Left renal pelvis (tissue), 4 donors: Measurements from ENCODE around the gene BMPER. TPM values are rescaled to one million over a fixed set of nuclear protein-coding genes. Genes with fewer than 3 reads are reported as not detected.

Experiments used
- DNase-seq, 4 donors: peaks; one replicate each; pipeline ENCODE4 v3.0.0-alpha.2; 2013; ENCODE audit warnings: low read depth in 4 of 4, low spot score in 3 of 4
- polyA plus RNA-seq, 4 donors: library from polyadenylated mRNA; unstranded; fragments of 120-200 nt; gene quantifications; one replicate each; pipeline ENCODE4 v1.2.1, GENCODE V29; 2013; ENCODE audit not compliant: insufficient read length in 4 of 4

The BMPER gene
- polyA plus RNA-seq, 4 donors = 20.8 to 53.0 (median 25.2) TPM

GRCh38 chr7:33919449-33919848, 14.1 kb downstream of the BMPER start:
- no peak for DNase-seq

- DNase-seq = no peak
These were observed 16.0 kb downstream of the BMPER start for GRCh38 chr7:33921216-33921938.

- DNase-seq = no peak
These were observed 17.5 kb downstream of the BMPER start for GRCh38 chr7:33922820-33923219.

GRCh38 chr7:33923440-33924229, 18.3 kb downstream of the BMPER start:
- no peak for DNase-seq

- DNase-seq = no peak
These were observed 21.2 kb downstream of the BMPER start for GRCh38 chr7:33926535-33926934.

- no peak for DNase-seq
These were observed 23.6 kb downstream of the BMPER start for GRCh38 chr7:33928986-33929385.

- no peak for DNase-seq
These were observed 26.9 kb downstream of the BMPER start for GRCh38 chr7:33932221-33932620.

GRCh38 chr7:33932832-33933468, 27.6 kb downstream of the BMPER start:
- peak; percentile 57 to 63 (median 60) for DNase-seq

GRCh38 chr7:33933611-33934281, 28.4 kb downstream of the BMPER start:
- no peak for DNase-seq

- DNase-seq = no peak
These were observed 29.1 kb downstream of the BMPER start for GRCh38 chr7:33934391-33934790.

- DNase-seq = no peak
These were observed 31.2 kb downstream of the BMPER start for GRCh38 chr7:33936503-33936902.

GRCh38 chr7:33937871-33938270, 32.5 kb downstream of the BMPER start:
- no peak for DNase-seq

- no peak for DNase-seq
These were observed 33.8 kb downstream of the BMPER start for GRCh38 chr7:33939121-33939520.

GRCh38 chr7:33940503-33940902, 35.2 kb downstream of the BMPER start:
- DNase-seq = no peak

- DNase-seq = no peak
These were observed 36.1 kb downstream of the BMPER start for GRCh38 chr7:33941418-33941817.

- no peak for DNase-seq
These were observed 40.9 kb downstream of the BMPER start for GRCh38 chr7:33946094-33946699.

- DNase-seq = no peak
These were observed 44.8 kb downstream of the BMPER start for GRCh38 chr7:33950047-33950714.

- no peak for DNase-seq
These were observed 47.5 kb downstream of the BMPER start for GRCh38 chr7:33952824-33953223.

GRCh38 chr7:33958104-33958503, 52.8 kb downstream of the BMPER start:
- no peak for DNase-seq

- DNase-seq = no peak
These were observed 54.3 kb downstream of the BMPER start for GRCh38 chr7:33959676-33960075.
